ENCODE measurements around the gene TMC2.
A peak's percentile ranks its signal among the peaks of the same experiment; 100 is the strongest.

TMC2 gene

GRCh38 chr20:2659547-2659946, 123.2 kb downstream of the TMC2 start:
- no peak for DNase-seq (ENCODE audit: low spot score)
- ChIA-PET CTCF (interaction anchor here (0.6 kb wide), 1 partner anchor 15 kb away, joined by 4 read pairs; no protein-coding TSS in a partner anchor), POLR2A (ENCODE audit: low non-redundant PET) (no interaction called here)
- peak overlapping the region; percentile 51 for H3K27ac ChIP-seq
- TF ChIP-seq, protein P1, sequence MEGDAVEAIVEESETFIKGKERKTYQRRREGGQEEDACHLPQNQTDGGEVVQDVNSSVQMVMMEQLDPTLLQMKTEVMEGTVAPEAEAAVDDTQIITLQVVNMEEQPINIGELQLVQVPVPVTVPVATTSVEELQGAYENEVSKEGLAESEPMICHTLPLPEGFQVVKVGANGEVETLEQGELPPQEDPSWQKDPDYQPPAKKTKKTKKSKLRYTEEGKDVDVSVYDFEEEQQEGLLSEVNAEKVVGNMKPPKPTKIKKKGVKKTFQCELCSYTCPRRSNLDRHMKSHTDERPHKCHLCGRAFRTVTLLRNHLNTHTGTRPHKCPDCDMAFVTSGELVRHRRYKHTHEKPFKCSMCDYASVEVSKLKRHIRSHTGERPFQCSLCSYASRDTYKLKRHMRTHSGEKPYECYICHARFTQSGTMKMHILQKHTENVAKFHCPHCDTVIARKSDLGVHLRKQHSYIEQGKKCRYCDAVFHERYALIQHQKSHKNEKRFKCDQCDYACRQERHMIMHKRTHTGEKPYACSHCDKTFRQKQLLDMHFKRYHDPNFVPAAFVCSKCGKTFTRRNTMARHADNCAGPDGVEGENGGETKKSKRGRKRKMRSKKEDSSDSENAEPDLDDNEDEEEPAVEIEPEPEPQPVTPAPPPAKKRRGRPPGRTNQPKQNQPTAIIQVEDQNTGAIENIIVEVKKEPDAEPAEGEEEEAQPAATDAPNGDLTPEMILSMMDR (conservative IDR thresholded peaks at IDR 0.05; ENCODE audit: low read depth), result no peak

DNA sequence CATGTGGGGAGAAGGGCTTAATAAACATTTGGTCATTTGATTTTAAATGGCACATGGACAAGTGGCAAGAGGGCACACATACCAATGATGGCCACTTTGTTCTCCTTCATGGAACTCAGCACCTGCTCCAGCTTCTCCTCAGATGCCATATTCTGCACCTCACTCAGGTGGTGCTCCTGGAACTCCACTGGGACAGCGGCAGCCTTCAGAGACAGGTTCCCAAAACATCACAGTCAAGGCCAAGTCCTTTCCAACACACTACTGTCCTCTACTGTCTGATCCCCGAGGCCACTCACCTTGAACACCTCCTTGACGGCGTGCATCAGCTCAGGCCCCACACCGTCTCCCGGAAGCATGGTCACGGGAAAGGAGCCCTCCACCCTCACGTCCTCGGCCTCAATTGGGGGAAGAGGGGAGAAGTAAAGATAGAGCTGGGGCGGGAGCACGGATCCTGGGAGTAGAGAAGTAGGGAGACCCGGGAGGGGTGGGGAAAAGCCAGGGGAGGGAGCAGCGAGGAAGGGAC, 127.1 kb downstream of the TMC2 start:
- TF ChIP-seq, protein P1 (conservative IDR thresholded peaks at IDR 0.05; ENCODE audit: low read depth), result no peak
- ChIA-PET POLR2A (ENCODE audit: low non-redundant PET) (interaction anchor here (1.2 kb wide), 1 partner anchor 11 kb away, joined by 8 read pairs; the partner anchor contains the start of gene NOP56), CTCF (interaction anchor here (0.7 to 1.1 kb wide), 2 partner anchors 142 to 1217 kb away, joined by 3 to 5 read pairs; no protein-coding TSS in a partner anchor)
- H3K27ac ChIP-seq, result peak overlapping the region; percentile 80
- no peak for DNase-seq (ENCODE audit: low spot score)

- ChIA-PET POLR2A (ENCODE audit: low non-redundant PET) (interaction anchor here (0.7 to 1.2 kb wide), 2 partner anchors 12 to 28 kb away, joined by 3 to 8 read pairs; partner anchors contain the start of gene NOP56), CTCF (interaction anchor here (0.7 to 1.1 kb wide), 4 partner anchors 10 to 555 kb away, joined by 3 to 5 read pairs (median 4); no protein-coding TSS in a partner anchor)
- TF ChIP-seq, protein P1 (conservative IDR thresholded peaks at IDR 0.05; ENCODE audit: low read depth), result no peak
- peak; percentile 93 for DNase-seq (ENCODE audit: low spot score)
- peak within 1 kb of the TSS; percentile 80 for H3K27ac ChIP-seq
Observed at GRCh38 chr20:2663887-2664719, 127.7 kb downstream of the TMC2 start, which contains the start of gene IDH3B. TSS of gene IDH3B (minus strand) at chr20:2664216. CDS start at chr20:2664188, 28 bp downstream.

GRCh38 chr20:2671977-2672376, 135.6 kb downstream of the TMC2 start:
- no peak for DNase-seq (ENCODE audit: low spot score)
- TF ChIP-seq, protein P1 (conservative IDR thresholded peaks at IDR 0.05; ENCODE audit: low read depth), result no peak
- H3K27ac ChIP-seq, result no peak overlapping the region
- POLR2A ChIA-PET (ENCODE audit: low non-redundant PET), result no interaction called here
- CTCF ChIA-PET, result interaction anchor here (1.1 kb wide), 1 partner anchor 147 kb away, joined by 4 read pairs; no protein-coding TSS in a partner anchor

- TF ChIP-seq, protein P1 (conservative IDR thresholded peaks at IDR 0.05; ENCODE audit: low read depth), result no peak
- ChIA-PET CTCF (interaction anchor here (1.1 kb wide), 1 partner anchor 148 kb away, joined by 4 read pairs; no protein-coding TSS in a partner anchor), POLR2A (ENCODE audit: low non-redundant PET) (no interaction called here)
- no peak overlapping the region for H3K27ac ChIP-seq
- no peak for DNase-seq (ENCODE audit: low spot score)
Observed at GRCh38 chr20:2672446-2672845, 136.1 kb downstream of the TMC2 start.

DNA sequence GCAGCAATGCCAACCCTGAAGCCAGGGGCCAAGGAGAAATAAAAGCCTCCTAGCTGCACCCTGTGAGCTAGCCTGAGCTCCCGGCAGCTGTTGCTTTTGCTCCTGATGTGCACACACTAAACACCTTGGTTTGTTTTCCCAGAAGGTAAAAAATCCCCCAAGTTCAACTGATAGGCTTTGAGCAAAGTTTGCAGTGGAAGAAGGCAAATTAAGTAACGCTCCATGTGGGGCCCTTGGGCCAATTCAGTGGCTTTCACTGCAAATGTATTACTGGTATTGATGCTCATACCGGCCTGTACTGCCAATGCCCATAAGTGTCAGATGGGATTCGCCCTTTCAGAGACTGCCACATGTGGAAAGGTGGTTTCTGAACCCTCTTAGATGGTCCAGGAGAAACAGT, 137.1 kb downstream of the TMC2 start:
- DNase-seq (ENCODE audit: low spot score), result no peak
- TF ChIP-seq, protein P1 (conservative IDR thresholded peaks at IDR 0.05; ENCODE audit: low read depth), result no peak
- ChIA-PET POLR2A (ENCODE audit: low non-redundant PET) (no interaction called here), CTCF (interaction anchor here (0.6 to 1.1 kb wide), 6 partner anchors 9 to 232 kb away, joined by 3 to 10 read pairs (median 4); no protein-coding TSS in a partner anchor)
- H3K27ac ChIP-seq, result no peak overlapping the region
